GM18858 (cell line): ENCODE measurements around the gene TEAD1.
A peak's percentile ranks its signal among the peaks of the same experiment; 100 is the strongest.

Experiments used
- ATAC-seq: cut with Tn5 transposase; IDR thresholded peaks from one replicate; pipeline ENCODE4 v1.9.1; 2021; ENCODE audit not compliant: unreplicated experiment

The TEAD1 gene

GRCh38 chr11:12761029-12761428 is 86.8 kb downstream of the TEAD1 start:
- ATAC-seq: no peak

DNA sequence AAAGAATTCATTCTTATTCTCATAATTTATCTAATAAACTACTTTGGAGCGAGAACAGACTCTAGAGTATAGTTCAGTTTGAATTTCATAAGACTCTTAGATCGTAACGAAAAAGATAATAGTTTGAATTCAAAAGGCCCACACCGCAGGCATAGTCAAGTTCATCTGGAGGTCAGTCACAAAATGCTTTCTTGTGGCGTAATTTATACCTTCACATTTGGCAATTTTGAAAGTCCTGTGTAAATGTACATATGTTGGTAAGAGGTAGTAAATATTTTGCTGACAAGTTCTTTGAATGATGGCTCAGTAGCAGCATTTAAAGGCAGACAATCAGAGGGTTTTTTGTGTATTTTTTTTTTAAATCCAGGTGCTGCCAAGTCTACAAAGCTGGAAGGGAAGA is 88.1 kb downstream of the TEAD1 start:
- ATAC-seq: no peak

GRCh38 chr11:12762696-12763324 is 88.6 kb downstream of the TEAD1 start:
- no peak for ATAC-seq

DNA sequence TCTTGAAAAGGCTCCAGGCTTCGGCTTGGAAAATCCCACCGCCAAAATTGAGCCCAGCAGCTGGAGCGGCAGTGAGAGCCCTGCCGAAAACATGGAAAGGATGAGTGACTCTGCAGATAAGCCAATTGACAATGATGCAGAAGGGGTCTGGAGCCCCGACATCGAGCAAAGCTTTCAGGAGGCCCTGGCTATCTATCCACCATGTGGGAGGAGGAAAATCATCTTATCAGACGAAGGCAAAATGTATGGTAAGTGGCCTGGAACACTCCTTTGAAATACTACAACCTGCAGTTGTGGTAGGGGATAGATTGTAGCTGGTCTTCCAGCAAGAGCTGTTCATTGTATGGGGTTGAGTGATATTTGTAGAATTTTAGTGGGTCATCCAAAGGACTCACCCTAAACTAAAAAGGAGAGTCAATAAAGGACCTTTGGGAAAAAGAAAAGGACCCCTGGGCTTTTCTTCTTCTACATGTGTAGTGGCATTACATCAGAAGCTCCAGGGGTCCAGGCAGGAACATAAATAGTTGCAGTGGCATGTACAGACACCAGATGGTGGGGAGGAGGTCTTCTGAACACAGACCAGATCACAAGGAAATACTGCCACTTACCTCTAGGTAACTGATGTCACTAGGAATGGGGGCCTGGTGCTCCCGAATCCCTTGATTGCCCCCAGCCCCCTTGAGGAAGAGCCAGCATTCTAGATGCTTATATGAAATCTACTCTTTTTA is 90.1 kb downstream of the TEAD1 start:
- no peak for ATAC-seq

DNA sequence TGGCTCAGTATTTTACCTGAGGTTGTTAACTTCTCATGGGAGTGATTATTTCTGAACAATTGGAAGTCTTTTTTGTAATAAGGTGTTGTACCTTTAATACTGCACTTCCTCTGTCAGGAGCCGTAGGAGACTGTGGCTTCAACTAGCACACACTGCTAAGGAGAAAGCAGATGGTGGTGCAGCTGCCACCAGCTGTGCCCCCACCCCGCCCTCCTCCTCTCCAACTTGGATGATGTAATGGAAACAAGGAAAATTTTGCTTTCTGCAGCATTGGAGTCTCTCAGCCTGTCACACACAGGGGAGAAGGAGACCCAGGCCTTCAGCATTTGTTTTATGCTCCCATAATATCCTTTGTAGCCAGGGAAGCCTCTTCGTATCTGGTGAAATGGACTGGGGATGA is 91.2 kb downstream of the TEAD1 start:
- no peak for ATAC-seq

- ATAC-seq: no peak
Observed at GRCh38 chr11:12767027-12767426, 92.8 kb downstream of the TEAD1 start.

GRCh38 chr11:12767577-12767976 is 93.4 kb downstream of the TEAD1 start:
- ATAC-seq: no peak

DNA sequence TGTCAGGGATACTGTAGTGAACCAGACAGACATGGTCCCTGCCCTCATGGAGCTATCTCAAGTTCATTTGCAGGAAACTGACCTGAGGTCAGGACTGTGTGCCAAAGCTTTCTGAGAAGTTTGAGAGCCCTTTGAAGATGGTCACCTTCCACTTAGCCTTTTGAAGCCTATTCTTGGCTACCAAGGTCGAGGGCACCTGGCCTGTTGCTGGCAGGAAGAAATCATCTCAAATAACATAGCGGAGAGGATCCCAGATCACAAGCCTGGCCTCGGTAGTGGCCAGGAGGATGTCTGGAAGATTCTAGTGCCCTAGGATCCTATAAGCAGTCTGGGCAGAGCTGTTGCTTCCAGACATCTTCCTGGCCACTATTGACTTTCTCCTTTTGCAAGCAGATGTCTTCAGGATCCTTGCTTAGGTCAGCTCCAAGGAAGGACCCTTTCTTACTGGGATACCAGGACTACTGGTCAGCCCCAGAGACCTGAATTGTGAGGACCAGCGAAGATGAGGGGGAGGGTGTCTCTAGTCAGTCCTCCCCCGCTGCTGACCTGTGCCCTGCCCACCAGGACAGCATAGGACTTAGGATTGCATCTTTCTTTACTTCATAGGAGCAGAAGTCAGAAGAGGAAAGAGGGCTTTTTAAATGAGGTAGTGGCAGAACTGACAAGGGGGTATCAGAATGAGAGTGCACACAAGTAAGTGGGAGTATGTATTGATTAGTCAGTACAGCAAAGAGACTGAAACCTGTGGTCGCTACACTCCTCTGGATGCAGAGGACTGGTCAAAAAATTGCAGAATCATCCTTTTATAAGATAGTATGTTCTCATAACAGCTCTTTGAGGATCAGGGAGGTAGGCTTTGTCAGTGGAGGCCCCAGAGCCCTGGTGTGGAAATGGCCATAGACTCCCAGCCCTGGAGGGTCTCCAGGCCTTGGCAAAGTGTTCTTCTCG is 94.8 kb downstream of the TEAD1 start:
- ATAC-seq: peak; percentile 47

DNA sequence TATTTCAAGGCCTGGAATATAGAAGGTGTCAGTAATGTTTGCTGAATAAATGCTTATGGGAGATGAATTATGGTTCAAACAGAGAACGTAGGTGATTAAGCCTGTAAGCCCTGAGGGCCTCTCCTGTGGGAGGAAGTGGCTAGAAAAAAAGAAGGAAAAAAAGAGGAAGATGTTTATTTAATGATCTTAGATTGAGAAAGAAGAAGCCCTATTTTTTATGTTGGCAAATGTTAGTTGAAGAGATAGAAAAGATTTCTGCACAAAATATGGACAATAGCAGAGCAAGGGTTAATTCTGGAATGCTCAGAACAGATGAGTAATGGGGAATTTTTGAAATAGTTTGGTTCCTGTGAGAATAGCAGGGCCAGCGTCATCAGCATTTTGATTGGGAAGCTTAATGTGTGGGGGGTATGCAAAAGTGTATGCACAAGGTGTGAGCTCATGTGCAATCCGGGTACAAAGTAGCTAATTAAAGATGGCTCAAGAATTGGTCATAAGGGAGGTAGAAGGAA is 95.7 kb downstream of the TEAD1 start:
- no peak for ATAC-seq

DNA sequence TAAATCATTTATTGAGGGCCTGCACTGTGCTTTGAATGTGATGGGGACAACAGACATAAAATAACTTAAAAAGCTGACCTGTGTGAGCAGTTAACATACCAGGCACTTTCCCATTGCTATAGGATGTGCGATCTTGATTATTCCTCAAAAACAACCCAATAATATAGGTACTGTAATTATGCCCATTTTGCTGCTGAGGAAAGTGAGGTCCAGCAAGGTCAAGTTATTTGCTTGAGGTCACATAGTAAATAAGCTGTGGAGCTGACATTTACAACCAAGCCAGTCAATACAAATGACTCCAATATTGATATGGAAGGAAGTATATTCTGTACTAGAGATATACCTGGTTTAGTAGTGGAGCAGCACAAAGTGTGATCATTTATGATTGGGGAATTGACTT is 96.2 kb downstream of the TEAD1 start:
- no peak for ATAC-seq

DNA sequence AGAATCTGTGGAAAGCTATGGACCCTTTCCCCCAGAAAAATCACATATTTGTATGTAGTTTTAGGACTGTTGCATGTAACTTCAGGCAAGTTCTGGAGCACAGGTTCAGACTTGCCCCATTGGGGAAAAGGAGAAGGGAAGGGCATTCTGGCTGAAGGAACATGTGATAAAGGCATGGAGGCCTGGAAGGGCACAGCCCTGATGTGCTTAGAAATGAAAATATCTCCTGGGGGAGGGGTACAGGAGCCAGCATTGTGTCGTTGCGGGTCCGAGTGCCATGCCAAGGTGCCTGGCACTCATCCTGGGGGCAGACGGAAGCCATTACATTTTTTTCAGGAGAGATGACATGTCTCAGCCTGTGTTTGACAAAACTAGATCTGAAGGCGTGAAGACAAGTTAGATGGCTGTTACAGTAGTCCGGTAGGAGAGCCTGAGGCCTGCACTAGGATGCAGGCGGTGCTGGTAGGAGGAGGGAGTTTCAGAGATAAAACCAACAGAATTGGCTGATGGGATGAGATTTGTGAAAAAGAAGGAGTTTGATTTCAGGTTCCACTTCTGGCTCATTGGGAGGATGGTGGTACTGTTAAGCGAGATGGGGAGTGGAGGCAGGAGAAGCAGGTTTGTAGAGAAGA is 96.9 kb downstream of the TEAD1 start:
- no peak for ATAC-seq

DNA sequence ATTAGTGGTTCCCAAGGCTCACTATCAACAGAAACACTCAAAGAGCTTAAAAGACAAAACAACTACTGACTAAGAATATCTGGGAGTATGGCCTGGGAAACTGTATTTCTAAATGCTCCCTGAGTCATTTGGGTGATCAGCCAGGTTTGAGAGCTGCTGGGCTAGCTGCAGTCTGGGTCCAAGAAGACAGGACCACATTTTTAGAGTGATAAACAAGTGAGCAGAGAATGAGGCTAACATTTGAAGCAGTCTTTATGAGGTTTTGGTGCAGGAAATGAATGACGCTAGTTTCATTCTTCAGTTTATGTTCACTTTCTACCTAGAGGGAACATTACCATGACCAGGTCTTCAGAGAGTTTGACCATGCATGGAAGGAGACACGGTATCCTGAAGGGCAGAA is 97.7 kb downstream of the TEAD1 start:
- ATAC-seq: no peak

DNA sequence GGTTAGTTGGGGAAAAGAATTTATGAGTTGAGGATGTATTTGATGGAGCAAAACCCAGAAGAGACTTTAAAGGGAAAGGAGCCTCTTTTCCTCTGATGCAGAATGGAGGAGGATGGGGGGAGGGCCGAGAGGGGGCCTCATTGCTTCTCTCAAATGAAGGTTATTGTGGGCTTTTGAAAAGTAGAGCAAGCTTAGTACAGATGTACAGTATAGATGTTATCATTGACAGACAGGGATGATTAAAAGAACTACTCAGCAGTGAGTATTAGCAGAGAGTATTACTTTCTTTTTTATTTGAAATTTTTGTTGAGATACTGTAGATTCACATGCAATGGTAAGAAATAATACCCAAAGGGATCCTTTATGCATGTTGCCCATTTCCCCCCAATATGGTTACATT is 98.1 kb downstream of the TEAD1 start:
- ATAC-seq: no peak

- ATAC-seq: no peak
Observed at GRCh38 chr11:12773591-12773990, 99.4 kb downstream of the TEAD1 start.

- no peak for ATAC-seq
Observed at GRCh38 chr11:12775955-12776354, 101.7 kb downstream of the TEAD1 start.

DNA sequence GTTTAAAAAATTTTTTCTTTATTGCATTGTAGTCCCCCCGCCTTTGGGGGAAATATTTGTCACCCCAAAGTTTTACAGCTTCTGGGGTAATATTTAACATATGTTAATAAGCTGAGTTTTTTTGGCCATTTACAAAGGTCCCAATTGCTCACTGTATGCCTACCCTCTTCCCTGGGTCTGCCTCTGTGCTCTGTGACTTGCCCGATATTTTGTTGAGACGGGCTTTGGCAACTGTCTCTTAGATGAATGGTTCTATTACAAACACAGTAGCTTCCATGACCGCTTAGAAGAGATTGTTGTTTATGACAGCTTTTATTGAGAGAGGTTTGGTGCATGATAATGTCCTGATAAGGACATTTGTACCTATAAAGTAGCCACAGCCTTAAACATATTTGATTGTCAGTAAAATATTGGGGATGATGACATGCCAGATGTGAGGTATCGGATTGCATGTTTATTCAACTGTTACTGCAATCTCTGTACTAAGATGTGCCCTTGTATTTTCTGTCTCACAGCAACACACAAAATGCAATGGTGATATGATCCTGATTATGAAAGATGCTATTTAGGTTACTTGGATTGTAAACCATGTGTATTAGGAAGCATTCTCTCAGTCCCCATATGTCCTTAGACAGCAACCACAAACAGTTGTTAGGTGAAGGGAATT is 103.1 kb downstream of the TEAD1 start:
- ATAC-seq: no peak

DNA sequence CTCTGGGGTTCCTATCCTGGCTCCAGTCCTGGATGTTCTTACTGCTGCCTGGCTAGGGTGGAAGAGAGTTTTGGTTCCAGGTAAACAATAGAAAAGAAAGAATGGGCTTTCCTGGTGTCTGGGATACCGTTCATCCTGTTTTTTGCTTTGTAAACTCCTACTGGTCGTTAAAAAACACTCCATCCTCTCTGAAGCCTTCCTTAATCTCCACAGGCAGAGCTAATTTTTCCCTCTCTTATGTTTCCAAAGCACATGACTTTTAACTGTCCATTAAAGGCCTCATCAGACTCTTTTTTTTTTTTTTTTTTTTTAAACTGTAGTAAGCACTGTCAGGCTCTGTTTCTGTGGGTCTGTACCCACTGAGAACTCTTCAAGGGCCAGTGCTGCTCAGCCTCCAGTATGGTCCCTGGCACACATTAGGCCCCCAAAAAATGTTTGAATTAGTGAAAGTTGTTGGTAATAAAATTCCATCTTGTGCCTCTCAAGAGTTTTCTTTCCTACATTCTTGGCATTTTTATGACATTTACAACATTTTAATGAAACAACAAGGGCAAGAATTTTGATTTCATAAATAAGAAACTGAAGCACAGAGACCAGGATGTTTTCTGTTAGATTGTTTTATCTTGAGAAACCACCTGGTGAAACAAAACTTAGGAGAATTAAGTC is 104.2 kb downstream of the TEAD1 start:
- no peak for ATAC-seq

DNA sequence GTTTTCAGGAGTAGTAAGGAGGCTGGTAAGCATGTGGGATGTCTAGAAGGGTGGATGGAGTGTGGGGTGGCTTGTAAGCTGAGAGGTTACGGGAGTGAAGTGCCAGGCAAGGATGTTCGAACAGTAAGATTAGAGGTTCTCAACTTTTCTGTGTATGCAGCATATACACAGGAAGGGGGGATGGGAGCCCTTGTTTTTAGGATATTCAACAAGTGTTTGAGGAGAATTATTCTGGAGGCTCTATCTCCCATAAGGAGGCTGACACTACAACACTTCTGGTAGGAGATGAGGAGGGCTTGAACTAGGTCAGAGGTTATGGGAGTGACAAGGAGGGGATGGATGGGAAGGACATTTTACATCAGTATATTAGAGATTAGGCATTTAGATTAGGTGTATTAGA is 109.5 kb downstream of the TEAD1 start:
- no peak for ATAC-seq

DNA sequence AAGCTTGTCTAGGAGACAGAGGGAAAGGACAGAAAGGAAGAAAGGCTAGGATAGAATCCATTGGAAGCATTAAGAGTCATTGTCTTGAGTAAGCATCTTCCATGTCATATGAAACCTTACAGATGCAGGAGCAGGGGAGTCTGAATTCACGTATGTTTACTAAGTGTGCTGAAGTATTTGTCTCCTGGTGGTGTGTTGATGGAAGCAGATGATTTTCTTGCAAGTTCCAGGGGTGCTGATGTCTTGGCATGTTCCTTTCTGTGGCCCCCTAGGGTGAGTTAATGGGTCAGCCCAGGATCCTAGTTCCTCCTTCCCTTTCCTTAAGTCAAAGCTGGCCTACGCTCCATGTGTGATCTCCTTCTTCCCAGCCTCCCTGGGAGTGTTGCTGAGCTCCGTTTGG is 110.2 kb downstream of the TEAD1 start:
- no peak for ATAC-seq

DNA sequence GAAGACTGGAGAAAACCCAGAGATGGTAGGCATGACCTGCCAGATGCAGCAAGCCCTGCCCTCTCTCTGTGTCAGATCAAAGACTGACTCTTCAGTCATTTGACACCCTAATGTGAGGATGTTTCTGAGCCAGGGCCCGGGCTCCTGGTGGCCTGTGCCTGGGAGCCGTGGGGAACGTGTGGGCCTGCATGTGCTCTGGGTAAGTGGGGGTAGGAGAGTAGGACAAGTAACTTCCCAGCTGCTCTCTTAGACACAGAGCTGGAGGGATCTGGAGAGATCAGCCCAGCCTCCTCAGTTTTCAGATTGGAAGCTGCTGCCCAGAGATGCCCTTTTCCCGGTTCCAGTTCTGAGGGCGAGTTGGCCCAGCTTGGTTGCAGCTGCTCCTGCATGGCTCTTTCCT is 110.8 kb downstream of the TEAD1 start:
- ATAC-seq: no peak
